Mesodermal cell (in vitro differentiated cells): ENCODE measurements around the gene RCE1. TPM values are rescaled to one million over a fixed set of nuclear protein-coding genes. Genes with fewer than 3 reads are reported as not detected.
"Not testable (repeated sequence)": the region's sequence is repeated elsewhere in the genome, so short reads cannot be mapped to it uniquely, and the experiment has no call there.

ENCODE experiments used
- H3K27ac ChIP-seq: 2 replicates; pipeline ENCODE4 v1.7.0; 2013; ENCODE audit warnings: mild to moderate bottlenecking, low read depth, low read length, moderate library complexity; ENCODE audit not compliant: severe bottlenecking
- H3K36me3 ChIP-seq: 2 replicates; pipeline ENCODE4 v1.7.1; 2013; ENCODE audit warnings: mild to moderate bottlenecking, low read length, moderate library complexity; ENCODE audit not compliant: control insufficient read depth, insufficient read depth
- H3K4me1 ChIP-seq: one replicate; pipeline ENCODE4 v1.7.1; 2013; ENCODE audit warnings: mild to moderate bottlenecking, low read length; ENCODE audit not compliant: insufficient read depth, control insufficient read depth, poor library complexity, severe bottlenecking
- H3K4me3 ChIP-seq: 2 replicates; pipeline ENCODE4 v1.7.0; 2013; ENCODE audit warnings: low read length, control low read depth, mild to moderate bottlenecking; ENCODE audit not compliant: insufficient read depth, poor library complexity, severe bottlenecking; ENCODE audit errors: extremely low read depth
- H3K9me3 ChIP-seq: 2 replicates; pipeline ENCODE4 v1.7.1; 2013; ENCODE audit warnings: mild to moderate bottlenecking, low read length, moderate library complexity; ENCODE audit not compliant: control insufficient read depth
- WGBS, 2 experiments: methylation state at CpG; one replicate each; pipeline ENCODE4 v1.1.5; 2013; ENCODE audit warnings: missing lambda C conversion rate in 2 of 2; ENCODE audit not compliant: insufficient coverage in 2 of 2; 5-methylcytosine and 5-hydroxymethylcytosine counted together
- polyA plus RNA-seq, 2 experiments: library from polyadenylated mRNA; stranded (reverse); fragments of 50-300 nt; gene quantifications; one replicate each; pipeline ENCODE4 v1.2.3, GENCODE V29; 2013

RCE1 gene
- 20.8 TPM for polyA plus RNA-seq (2013, experiment 1 of 2)
- 18.5 TPM for polyA plus RNA-seq (2013, experiment 2 of 2)

GRCh38 chr11:66842896-66843775, at the start of gene RCE1:
RCE1 (plus strand) TSS chr11:66843441; CDS start chr11:66843456, 15 bp downstream.
- Histone ChIP-seq H3K27ac (peak within 1 kb of the TSS; percentile 93), H3K9me3 (no peaks in the 10 kb centered on the region), H3K4me3 (peak within 1 kb of the TSS; percentile 95), H3K36me3 (peaks cover 55% of the 10 kb centered on the region), H3K4me1 (peaks cover 15% of the 10 kb centered on the region)
- WGBS, 2 experiments = 0 to 1% methylated on average over 87 to 96 of the region's 98 CpGs

GRCh38 chr11:66799815-66800214, 43.4 kb upstream of the RCE1 start:
- not testable (repeated sequence) for H3K4me1 ChIP-seq, H3K4me3 ChIP-seq, H3K9me3 ChIP-seq, H3K36me3 ChIP-seq, H3K27ac ChIP-seq

- H3K4me3 ChIP-seq = no peak overlapping the region
- H3K27ac ChIP-seq = no peak overlapping the region
- H3K4me1 ChIP-seq = no peaks in the 10 kb centered on the region
- 88 to 95% methylated on average over 3 to 4 of the region's 5 CpGs for WGBS, 2 experiments
- H3K36me3 ChIP-seq = peaks cover 11% of the 10 kb centered on the region
- no peaks in the 10 kb centered on the region for H3K9me3 ChIP-seq
Measured at GRCh38 chr11:66800720-66801428, 42.4 kb upstream of the RCE1 start.

- H3K4me1 ChIP-seq = no peaks in the 10 kb centered on the region
- no peak overlapping the region for H3K4me3 ChIP-seq
- WGBS, 2 experiments = 82 to 100% methylated on average over 1 to 2 of the region's 3 CpGs
- H3K36me3 ChIP-seq = peaks cover 10% of the 10 kb centered on the region
- H3K27ac ChIP-seq = no peak overlapping the region
- H3K9me3 ChIP-seq = no peaks in the 10 kb centered on the region
Measured at GRCh38 chr11:66809592-66809991, 33.6 kb upstream of the RCE1 start.

GRCh38 chr11:66810576-66811185, 32.6 kb upstream of the RCE1 start:
- no peaks in the 10 kb centered on the region for H3K4me1 ChIP-seq
- no peak overlapping the region for H3K4me3 ChIP-seq
- peaks cover 5% of the 10 kb centered on the region for H3K36me3 ChIP-seq
- no CpG with 5 or more reads among the region's 1 CpG for WGBS, 2 experiments
- H3K27ac ChIP-seq = no peak overlapping the region
- no peaks in the 10 kb centered on the region for H3K9me3 ChIP-seq

GRCh38 chr11:66814678-66815077, 28.6 kb upstream of the RCE1 start:
- H3K27ac ChIP-seq = no peak overlapping the region
- 92 to 100% methylated on average over 4 to 5 of the region's 5 CpGs for WGBS, 2 experiments

GRCh38 chr11:66815646-66816045, 27.6 kb upstream of the RCE1 start:
- Histone ChIP-seq H3K36me3 (no peaks in the 10 kb centered on the region), H3K4me3 (no peak overlapping the region), H3K9me3 (no peaks in the 10 kb centered on the region), H3K27ac (no peak overlapping the region), H3K4me1 (peaks cover 18% of the 10 kb centered on the region)
- WGBS, 2 experiments = 86 to 100% methylated on average over 1 of the region's 1 CpG

More at GRCh38 chr11:66814678-66815077, 28.6 kb upstream of the RCE1 start:
- Histone ChIP-seq H3K36me3 (no peaks in the 10 kb centered on the region), H3K4me1 (peaks cover 12% of the 10 kb centered on the region), H3K4me3 (no peak overlapping the region), H3K9me3 (no peaks in the 10 kb centered on the region)

GRCh38 chr11:66818231-66818955, 24.8 kb upstream of the RCE1 start:
- Histone ChIP-seq H3K4me1 (peaks cover 23% of the 10 kb centered on the region), H3K4me3 (no peak overlapping the region), H3K9me3 (no peaks in the 10 kb centered on the region), H3K27ac (peak overlapping the region; percentile 86), H3K36me3 (no peaks in the 10 kb centered on the region)
- 90% methylated on average over 3 of the region's 3 CpGs; no CpG with 5 or more reads in 1 of the 2 experiments for WGBS, 2 experiments

- no peaks in the 10 kb centered on the region for H3K36me3 ChIP-seq
- no peak overlapping the region for H3K4me3 ChIP-seq
- H3K9me3 ChIP-seq = no peaks in the 10 kb centered on the region
- peaks cover 23% of the 10 kb centered on the region for H3K4me1 ChIP-seq
- WGBS, 2 experiments = 80% methylated on average over 2 of the region's 3 CpGs; no CpG with 5 or more reads in 1 of the 2 experiments
- H3K27ac ChIP-seq = peak overlapping the region; percentile 1
Measured at GRCh38 chr11:66820381-66820780, 22.9 kb upstream of the RCE1 start.

GRCh38 chr11:66820901-66821300, 22.3 kb upstream of the RCE1 start:
- H3K27ac ChIP-seq = peak overlapping the region; percentile 1
- no peaks in the 10 kb centered on the region for H3K9me3 ChIP-seq
- H3K4me3 ChIP-seq = no peak overlapping the region
- H3K4me1 ChIP-seq = peaks cover 23% of the 10 kb centered on the region
- H3K36me3 ChIP-seq = no peaks in the 10 kb centered on the region
- WGBS, 2 experiments = 91 to 92% methylated on average over 1 to 2 of the region's 3 CpGs
